Measurements from ENCODE around the gene KRTAP9-9.
"Not testable (repeated sequence)": the region's sequence is repeated elsewhere in the genome, so short reads cannot be mapped to it uniquely, and the experiment has no call there.

The KRTAP9-9 gene

DNA sequence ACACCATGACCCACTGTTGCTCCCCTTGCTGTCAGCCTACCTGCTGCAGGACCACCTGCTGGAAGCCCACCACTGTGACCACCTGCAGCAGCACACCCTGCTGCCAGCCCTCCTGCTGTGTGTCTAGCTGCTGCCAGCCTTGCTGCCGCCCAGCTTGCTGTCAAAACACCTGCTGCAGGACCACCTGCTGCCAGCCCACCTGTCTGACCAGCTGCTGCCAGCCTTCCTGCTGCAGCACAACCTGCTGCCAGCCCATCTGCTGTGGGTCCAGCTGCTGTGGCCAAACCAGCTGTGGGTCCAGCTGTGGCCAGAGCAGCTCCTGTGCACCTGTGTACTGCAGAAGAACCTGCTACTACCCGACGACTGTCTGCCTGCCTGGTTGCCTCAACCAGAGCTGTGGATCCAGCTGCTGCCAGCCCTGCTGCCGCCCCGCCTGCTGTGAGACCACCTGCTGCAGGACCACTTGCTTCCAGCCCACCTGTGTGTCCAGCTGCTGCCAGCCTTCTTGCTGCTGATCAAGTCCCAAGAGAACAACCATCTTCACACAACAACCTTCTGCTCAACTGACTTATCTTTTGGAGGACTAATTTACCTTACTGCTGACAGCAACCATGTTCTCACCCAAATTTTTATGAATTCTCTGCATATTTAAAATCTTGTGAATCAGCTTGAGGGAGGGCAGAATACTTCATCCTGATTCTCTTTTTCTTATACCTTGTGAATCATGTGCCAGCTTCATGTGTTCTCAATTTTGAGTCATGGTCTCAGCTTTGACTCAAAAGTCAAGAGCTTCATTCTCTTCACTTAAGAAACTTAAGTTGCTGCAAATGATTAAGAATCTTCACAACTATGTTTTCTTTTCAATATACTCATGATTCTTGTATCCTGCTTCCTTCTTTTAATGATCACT is at the start of gene KRTAP9-9:
TSS of gene KRTAP9-9 (plus strand) at position 4 of the 910 bp plus-strand sequence.
- not testable (repeated sequence) for DNase-seq (ENCODE audit: low read depth in 2 of 2)

- DNase-seq (ENCODE audit: low read depth in 2 of 2) = no peak
These were observed 43.2 kb upstream of the KRTAP9-9 start for GRCh38 chr17:41211845-41212466.

GRCh38 chr17:41212524-41213169 is 42.5 kb upstream of the KRTAP9-9 start:
- no peak for DNase-seq (ENCODE audit: low read depth in 2 of 2)

- no peak for DNase-seq (ENCODE audit: low read depth in 2 of 2)
These were observed 39.5 kb upstream of the KRTAP9-9 start for GRCh38 chr17:41215681-41216080.

GRCh38 chr17:41223821-41224220 is 31.4 kb upstream of the KRTAP9-9 start:
- DNase-seq (ENCODE audit: low read depth in 2 of 2) = no peak

- no peak for DNase-seq (ENCODE audit: low read depth in 2 of 2)
These were observed 29.1 kb upstream of the KRTAP9-9 start for GRCh38 chr17:41226051-41226450.

DNA sequence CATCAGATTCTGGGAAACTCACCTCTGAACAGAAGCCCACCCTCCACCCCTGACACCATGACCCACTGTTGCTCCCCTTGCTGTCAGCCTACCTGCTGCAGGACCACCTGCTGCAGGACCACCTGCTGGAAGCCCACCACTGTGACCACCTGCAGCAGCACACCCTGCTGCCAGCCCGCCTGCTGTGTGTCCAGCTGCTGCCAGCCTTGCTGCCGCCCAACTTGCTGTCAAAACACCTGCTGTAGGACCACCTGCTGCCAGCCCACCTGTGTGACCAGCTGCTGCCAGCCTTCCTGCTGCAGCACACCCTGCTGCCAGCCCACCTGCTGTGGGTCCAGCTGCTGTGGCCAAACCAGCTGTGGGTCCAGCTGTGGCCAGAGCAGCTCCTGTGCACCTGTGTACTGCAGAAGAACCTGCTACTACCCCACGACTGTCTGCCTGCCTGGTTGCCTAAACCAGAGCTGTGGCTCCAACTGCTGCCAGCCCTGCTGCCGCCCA is 28.5 kb upstream of the KRTAP9-9 start, which contains the start of gene KRTAP9-2:
TSS of gene KRTAP9-2 (plus strand) at position 51 of the 498 bp plus-strand sequence. CDS start at position 58, 7 bp downstream.
- DNase-seq (ENCODE audit: low read depth in 2 of 2) = not testable (repeated sequence)

DNA sequence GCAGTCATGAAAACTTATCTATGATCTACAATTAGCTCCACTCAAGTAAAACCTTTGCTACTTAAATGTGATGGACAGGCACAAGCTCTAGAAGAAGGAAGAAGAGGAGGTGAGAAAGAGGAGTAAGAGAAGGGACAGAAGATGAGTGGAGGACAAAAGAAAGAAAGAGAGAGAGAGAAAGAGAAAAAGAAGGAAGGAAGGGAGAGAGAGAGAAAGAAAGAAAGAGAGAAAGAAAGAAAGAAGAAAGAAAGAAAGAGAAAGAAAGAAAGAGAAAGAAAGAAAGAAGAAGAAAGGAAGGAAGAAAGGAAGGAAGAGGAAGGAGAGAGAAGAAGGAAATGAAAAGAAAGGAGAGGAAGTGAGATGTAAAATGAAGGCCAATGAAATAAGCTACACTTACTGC is 25.1 kb upstream of the KRTAP9-9 start:
- DNase-seq (ENCODE audit: low read depth in 2 of 2) = no peak

GRCh38 chr17:41231731-41232130 is 23.5 kb upstream of the KRTAP9-9 start:
- no peak for DNase-seq (ENCODE audit: low read depth in 2 of 2)

DNA sequence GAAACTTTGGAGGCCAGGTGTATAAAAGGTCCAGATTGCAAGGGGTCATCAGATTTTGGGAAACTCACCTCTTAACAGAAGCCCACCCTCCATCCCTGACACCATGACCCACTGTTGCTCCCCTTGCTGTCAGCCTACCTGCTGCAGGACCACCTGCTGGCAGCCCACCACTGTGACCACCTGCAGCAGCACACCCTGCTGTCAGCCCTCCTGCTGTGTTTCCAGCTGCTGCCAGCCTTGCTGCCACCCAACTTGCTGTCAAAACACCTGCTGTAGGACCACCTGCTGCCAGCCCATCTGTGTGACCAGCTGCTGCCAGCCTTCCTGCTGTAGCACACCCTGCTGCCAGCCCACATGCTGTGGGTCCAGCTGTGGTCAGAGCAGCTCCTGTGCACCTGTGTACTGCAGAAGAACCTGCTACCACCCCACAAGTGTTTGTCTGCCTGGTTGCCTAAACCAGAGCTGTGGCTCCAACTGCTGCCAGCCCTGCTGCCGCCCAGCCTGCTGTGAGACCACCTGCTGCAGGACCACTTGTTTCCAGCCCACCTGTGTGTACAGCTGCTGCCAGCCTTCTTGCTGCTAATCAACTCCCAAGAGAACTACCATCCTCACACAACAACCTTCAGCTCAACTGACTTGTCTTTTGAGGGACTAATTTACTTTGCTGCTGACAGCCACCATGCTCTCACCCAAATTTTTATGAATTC is 22.6 kb upstream of the KRTAP9-9 start, which contains the start of gene KRTAP9-3:
TSS of gene KRTAP9-3 (plus strand) at position 51 of the 707 bp plus-strand sequence. CDS start at position 104, 53 bp downstream.
- DNase-seq (ENCODE audit: low read depth in 2 of 2) = not testable (repeated sequence)

DNA sequence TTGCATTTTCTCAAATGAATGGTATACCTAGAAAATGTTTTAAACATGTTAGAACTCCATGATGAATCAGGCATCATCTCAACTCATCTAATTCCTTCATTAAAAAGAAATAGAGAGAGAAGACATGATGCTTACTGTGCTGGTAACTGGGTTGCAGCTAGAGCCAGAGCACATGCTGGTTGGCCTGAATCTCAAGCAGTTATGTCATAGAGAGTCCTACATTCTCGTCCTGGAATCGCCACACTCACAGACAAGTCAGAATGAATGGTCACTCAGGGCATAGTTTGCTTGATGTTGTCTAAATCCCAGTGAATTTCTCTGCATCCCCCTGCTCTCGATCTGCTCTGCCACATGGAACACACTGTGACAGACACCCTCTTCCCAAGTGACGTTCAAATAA is 18.1 kb upstream of the KRTAP9-9 start:
- not testable (repeated sequence) for DNase-seq (ENCODE audit: low read depth in 2 of 2)

DNA sequence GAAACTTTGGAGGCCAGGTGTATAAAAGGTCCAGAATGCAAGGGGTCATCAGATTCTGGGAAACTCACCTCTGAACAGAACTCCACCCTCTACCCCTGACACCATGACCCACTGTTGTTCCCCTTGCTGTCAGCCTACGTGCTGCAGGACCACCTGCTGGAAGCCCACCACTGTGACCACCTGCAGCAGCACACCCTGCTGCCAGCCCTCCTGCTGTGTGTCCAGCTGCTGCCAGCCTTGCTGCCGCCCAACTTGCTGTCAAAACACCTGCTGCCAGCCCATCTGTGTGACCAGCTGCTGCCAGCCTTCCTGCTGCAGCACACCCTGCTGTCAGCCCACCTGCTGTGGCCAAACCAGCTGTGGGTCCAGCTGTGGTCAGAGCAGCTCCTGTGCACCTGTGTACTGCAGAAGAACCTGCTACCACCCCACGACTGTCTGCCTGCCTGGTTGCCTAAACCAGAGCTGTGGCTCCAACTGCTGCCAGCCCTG is 17.2 kb upstream of the KRTAP9-9 start, which contains the start of gene KRTAP9-8:
TSS of gene KRTAP9-8 (plus strand) at position 51 of the 489 bp plus-strand sequence. CDS start at position 104, 53 bp downstream.
- not testable (repeated sequence) for DNase-seq (ENCODE audit: low read depth in 2 of 2)

DNA sequence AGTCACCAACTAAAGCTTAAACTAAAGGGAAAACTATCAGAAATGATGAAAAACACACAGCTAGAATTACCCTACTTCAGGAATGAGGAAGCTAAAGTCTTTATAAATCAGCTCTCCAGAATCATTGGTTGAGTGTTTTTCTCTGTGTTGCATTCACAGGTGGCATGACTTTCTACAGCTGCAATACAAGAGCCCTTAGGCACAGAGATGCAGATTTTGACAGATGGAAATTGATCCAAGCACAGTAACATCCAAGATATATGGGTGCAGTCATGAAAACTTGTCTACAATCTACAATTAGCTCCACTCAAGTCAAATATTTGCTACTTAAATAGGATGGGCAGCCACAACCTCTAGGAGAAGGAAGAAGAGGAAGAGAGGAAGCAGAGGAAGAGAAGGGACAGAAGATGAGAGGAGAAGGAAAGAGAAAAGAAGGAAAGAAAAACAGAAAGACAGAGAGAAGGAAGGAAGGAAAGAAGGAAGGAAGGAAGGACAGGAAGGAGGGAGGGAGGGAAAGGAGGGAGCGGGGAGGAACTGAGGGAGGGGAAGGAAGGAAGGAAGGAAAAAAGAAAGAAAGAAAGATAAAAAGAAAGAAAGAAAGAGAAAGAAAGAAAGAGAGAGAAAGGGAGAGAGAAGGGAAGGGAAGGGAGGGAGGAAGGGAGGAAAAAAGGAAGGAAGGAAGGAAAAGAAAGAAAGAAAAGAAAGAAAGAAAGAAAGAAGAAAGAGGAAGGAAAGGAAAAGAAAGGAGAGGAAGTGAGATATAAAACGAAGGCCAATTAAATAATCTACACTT is 8.0 kb upstream of the KRTAP9-9 start:
- not testable (repeated sequence) for DNase-seq (ENCODE audit: low read depth in 2 of 2)

GRCh38 chr17:41249637-41250240 is 5.4 kb upstream of the KRTAP9-9 start, which contains the start of gene KRTAP9-4:
Gene KRTAP9-4, plus strand, starts transcription at chr17:41249687. Its CDS starts 34 bp downstream, at chr17:41249721.
- not testable (repeated sequence) for DNase-seq (ENCODE audit: low read depth in 2 of 2)

GRCh38 chr17:41251261-41251660 is 3.9 kb upstream of the KRTAP9-9 start:
- DNase-seq (ENCODE audit: low read depth in 2 of 2) = no peak

DNA sequence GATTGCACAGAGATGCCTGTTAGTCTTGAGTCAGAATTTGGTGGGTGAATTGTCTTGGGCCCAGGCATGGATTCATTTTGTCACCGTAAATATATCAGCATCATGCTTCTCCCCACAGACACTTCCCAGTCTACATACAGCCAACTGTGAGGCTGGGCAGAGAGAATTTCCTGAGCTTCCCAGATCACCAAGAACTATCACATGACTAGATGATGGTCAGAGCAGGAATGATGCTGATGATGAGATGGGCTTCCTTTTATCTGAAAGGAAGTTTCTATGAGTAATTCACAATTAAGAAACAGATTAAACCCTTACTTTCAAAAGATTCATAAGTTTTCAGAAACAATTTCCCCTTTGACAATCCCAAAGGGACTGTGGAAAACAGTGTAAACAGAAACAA is 323 bp upstream of the KRTAP9-9 start:
- no peak for DNase-seq (ENCODE audit: low read depth in 2 of 2)

DNA sequence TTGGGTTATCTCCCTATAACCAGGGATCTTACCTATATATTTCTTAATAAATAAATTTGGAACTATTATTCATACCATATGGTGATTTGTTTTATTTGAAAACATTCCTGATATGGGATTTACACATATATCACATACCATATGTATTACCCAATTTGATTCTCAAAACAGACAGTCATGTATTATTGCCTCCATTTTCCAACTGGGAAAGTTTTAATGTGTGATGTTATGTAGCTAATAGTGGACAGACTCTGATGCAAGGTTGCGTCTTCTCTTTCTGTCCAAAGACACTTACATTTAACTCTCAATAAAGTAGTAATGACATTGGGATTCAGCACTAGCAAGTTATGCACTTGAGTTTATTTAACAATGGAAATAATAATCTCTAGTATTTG is 1.1 kb downstream of the KRTAP9-9 start:
- DNase-seq (ENCODE audit: low read depth in 2 of 2) = peak; percentile 33 to 45

GRCh38 chr17:41258406-41258805 is 3.2 kb downstream of the KRTAP9-9 start:
- DNase-seq (ENCODE audit: low read depth in 2 of 2) = no peak

GRCh38 chr17:41263212-41263611 is 8.0 kb downstream of the KRTAP9-9 start:
- DNase-seq (ENCODE audit: low read depth in 2 of 2) = no peak

GRCh38 chr17:41264599-41264998 is 9.4 kb downstream of the KRTAP9-9 start:
- no peak for DNase-seq (ENCODE audit: low read depth in 2 of 2)
